H1 (cell line): Measurements from ENCODE around the gene KLRB1. TPM values are rescaled to one million over a fixed set of nuclear protein-coding genes. Genes with fewer than 3 reads are reported as not detected.

Source experiments
- CTCF ChIA-PET: fragments of 300-600 bp; sonication (Branson Sonifier 250); formaldehyde crosslinking; loops from one replicate; lab custom pipeline; 2021; ENCODE audit not compliant: partially characterized antibody; lab: Charles Lee
- POLR2A ChIA-PET: fragments of 300-600 bp; sonication (Branson Sonifier 250); formaldehyde crosslinking; loops from one replicate; lab custom pipeline; 2021; ENCODE audit warnings: inconsistent platforms; ENCODE audit not compliant: partially characterized antibody; lab: Charles Lee
- DNase-seq, 2 experiments: peaks; one replicate each; pipeline versions ENCODE4 v3.0.0 to v3.0.0-alpha.2; 2010 to 2022; ENCODE audit warnings: low spot score in 2 of 2, low read depth in 1 of 2, mixed read lengths in 1 of 2
- FAIRE-seq: peaks from 2 replicates; lab custom pipeline; 2011; peaks lifted over from hg19 to GRCh38; lab: Jason Lieb, UNC
- H2AFZ ChIP-seq: 2 replicates; pipeline ENCODE4 v1.8.1; 2012; ENCODE audit warnings: low read length, inconsistent platforms
- H2AK5ac ChIP-seq: 2 replicates; pipeline ENCODE4 v1.6.1; 2013; ENCODE audit warnings: low read depth, low read length
- H2BK120ac ChIP-seq: replicated peaks from 2 replicates; pipeline ENCODE3; 2013; ENCODE audit warnings: low read depth, low read length, inconsistent platforms
- H2BK12ac ChIP-seq: 2 replicates; pipeline ENCODE4 v1.6.1; 2013; ENCODE audit warnings: low read depth, low read length
- H2BK15ac ChIP-seq: 2 replicates; pipeline ENCODE4 v1.6.1; 2013; ENCODE audit warnings: low read length
- H2BK20ac ChIP-seq: 2 replicates; pipeline ENCODE4 v1.6.1; 2013; ENCODE audit warnings: low read length
- H2BK5ac ChIP-seq: 2 replicates; pipeline ENCODE4 v1.6.1; 2013; ENCODE audit warnings: low read depth, low read length
- H3K14ac ChIP-seq: 2 replicates; pipeline ENCODE4 v1.6.1; 2013; ENCODE audit warnings: inconsistent platforms; ENCODE audit not compliant: insufficient read length
- H3K18ac ChIP-seq: 2 replicates; pipeline ENCODE4 v1.6.1; 2013; ENCODE audit warnings: low read length; ENCODE audit errors: extremely low read depth
- H3K23ac ChIP-seq: 2 replicates; pipeline ENCODE4 v1.6.1; 2013; ENCODE audit warnings: inconsistent platforms; ENCODE audit not compliant: insufficient read length
- H3K23me2 ChIP-seq: 2 replicates; pipeline ENCODE4 v1.6.1; 2013; ENCODE audit warnings: low read depth, low read length
- H3K27ac ChIP-seq: 2 replicates; pipeline ENCODE4 v1.6.1; 2011; ENCODE audit warnings: low read depth, low read length, inconsistent platforms
- H3K27me3 ChIP-seq, 4 experiments: replicated peaks in 1 of 4; 1 replicate in 1 of 4; 2 replicates in 3 of 4; pipeline versions ENCODE4 v1.6.1 to v1.8.1; 2011 to 2013; ENCODE audit warnings: low read length in 3 of 4, mild to moderate bottlenecking in 3 of 4, inconsistent platforms in 2 of 4, mixed read lengths in 2 of 4, moderate library complexity in 1 of 4; ENCODE audit not compliant: control insufficient read depth in 3 of 4, insufficient read depth in 3 of 4; ENCODE audit errors: extremely low read depth in 1 of 4
- H3K36me3 ChIP-seq, 4 experiments: 2 replicates each; pipeline versions ENCODE4 v1.6.1 to v1.8.1; 2011 to 2013; ENCODE audit warnings: mild to moderate bottlenecking in 4 of 4, low read length in 3 of 4, moderate library complexity in 2 of 4, control low read depth in 1 of 4, inconsistent platforms in 1 of 4; ENCODE audit not compliant: insufficient read depth in 4 of 4, control insufficient read depth in 2 of 4
- H3K4ac ChIP-seq: replicated peaks from 2 replicates; pipeline ENCODE3; 2013; ENCODE audit warnings: low read length, low read depth, mixed read lengths, inconsistent platforms; ENCODE audit not compliant: insufficient read length
- H3K4me1 ChIP-seq, 4 experiments: replicated peaks in 1 of 4; 1 replicate in 1 of 4; 2 replicates in 3 of 4; pipeline versions ENCODE4 v1.6.1 to v1.8.1; 2011 to 2013; ENCODE audit warnings: low read length in 3 of 4, inconsistent platforms in 2 of 4, mixed read lengths in 1 of 4; ENCODE audit not compliant: insufficient read depth in 4 of 4, control insufficient read depth in 3 of 4
- H3K4me2 ChIP-seq, 2 experiments: 2 replicates each; pipeline versions ENCODE4 v1.6.1 to v1.8.1; 2011 to 2013; ENCODE audit warnings: low read depth in 2 of 2, low read length in 2 of 2, control low read depth in 1 of 2, inconsistent platforms in 1 of 2, mild to moderate bottlenecking in 1 of 2; ENCODE audit not compliant: insufficient read depth in 1 of 2
- H3K4me3 ChIP-seq, 4 experiments: fragments of 200-600, 300-600 bp in 1 of 4; sonication (generic), shearing (Covaris generic), sonication (Bioruptor Twin) in 1 of 4; 2 replicates each; pipeline versions ENCODE4 v1.5.1 to v1.8.1; 2011 to 2016; ENCODE audit warnings: low read length in 4 of 4, low read depth in 3 of 4, control low read depth in 2 of 4, inconsistent platforms in 2 of 4, mild to moderate bottlenecking in 2 of 4, mixed read lengths in 1 of 4, moderate library complexity in 1 of 4; ENCODE audit not compliant: insufficient read depth in 2 of 4; ENCODE audit errors: extremely low read depth in 1 of 4
- H3K56ac ChIP-seq: replicated peaks from 2 replicates; pipeline ENCODE3; 2013; ENCODE audit warnings: low read depth, mild to moderate bottlenecking, mixed read lengths, low read length, inconsistent platforms; ENCODE audit not compliant: insufficient read length
- H3K79me1 ChIP-seq: 2 replicates; pipeline ENCODE4 v1.6.1; 2013; ENCODE audit warnings: low read depth, low read length, control low read depth
- H3K79me2 ChIP-seq, 2 experiments: 2 replicates each; pipeline versions ENCODE4 v1.6.1 to v1.8.1; 2012 to 2013; ENCODE audit warnings: low read length in 2 of 2, mild to moderate bottlenecking in 2 of 2, inconsistent platforms in 1 of 2; ENCODE audit not compliant: insufficient read depth in 2 of 2, control insufficient read depth in 1 of 2
- H3K9ac ChIP-seq, 4 experiments: replicated peaks in 1 of 4; 1 replicate in 1 of 4; 2 replicates in 3 of 4; pipeline versions ENCODE4 v1.6.1 to v1.8.1; 2011 to 2013; ENCODE audit warnings: low read depth in 3 of 4, low read length in 3 of 4, control low read depth in 2 of 4, mild to moderate bottlenecking in 2 of 4, moderate library complexity in 2 of 4, inconsistent platforms in 1 of 4; ENCODE audit errors: extremely low read depth in 1 of 4
- H3K9me3 ChIP-seq, 2 experiments: 2 replicates each; pipeline versions ENCODE4 v1.6.1 to v1.8.1; 2012 to 2013; ENCODE audit warnings: mild to moderate bottlenecking in 2 of 2, moderate library complexity in 2 of 2, control low read depth in 1 of 2, inconsistent platforms in 1 of 2, low read depth in 1 of 2, low read length in 1 of 2, mixed read lengths in 1 of 2; ENCODE audit not compliant: insufficient read depth in 2 of 2
- H4K20me1 ChIP-seq, 2 experiments: replicated peaks in 1 of 2; 2 replicates each; pipeline versions ENCODE3 to v1.8.1; 2011 to 2013; ENCODE audit warnings: inconsistent platforms in 2 of 2, low read length in 2 of 2, mild to moderate bottlenecking in 1 of 2; ENCODE audit not compliant: insufficient read depth in 2 of 2, control insufficient read depth in 1 of 2
- H4K5ac ChIP-seq: 2 replicates; pipeline ENCODE4 v1.6.1; 2013; ENCODE audit warnings: low read length, low read depth, mixed read lengths, inconsistent platforms; ENCODE audit not compliant: insufficient read length
- H4K8ac ChIP-seq: 2 replicates; pipeline ENCODE4 v1.8.0; 2013; ENCODE audit warnings: mild to moderate bottlenecking, moderate library complexity, low read length, inconsistent platforms; ENCODE audit not compliant: insufficient read depth; ENCODE audit errors: extremely low read depth
- H4K91ac ChIP-seq: replicated peaks from 2 replicates; pipeline ENCODE3; 2013; ENCODE audit warnings: low read length, mixed read lengths, inconsistent platforms; ENCODE audit not compliant: insufficient read length
- GABPA ChIP-seq: IDR thresholded peaks from 2 replicates; pipeline ENCODE4 v1.6.1; 2011; ENCODE audit warnings: mild to moderate bottlenecking, low read length, moderate library complexity, borderline replicate concordance; ENCODE audit not compliant: insufficient read depth
- PHF8 ChIP-seq: fragments of 200-600 bp; sonication (generic); conservative IDR thresholded peaks from 2 replicates; pipeline ENCODE4 v1.7.1; 2012; ENCODE audit warnings: low read depth, mild to moderate bottlenecking, inconsistent platforms, low read length, moderate library complexity
- RNF2 ChIP-seq: fragments of 200-900, 300-1000 bp; sonication (generic); IDR thresholded peaks from 2 replicates; pipeline ENCODE4 v1.7.1; 2016; ENCODE audit warnings: borderline replicate concordance, low read depth, mild to moderate bottlenecking, antibody characterized with exemption, low read length; ENCODE audit not compliant: poor library complexity, severe bottlenecking; ENCODE audit errors: missing control alignments
- SP4 ChIP-seq: IDR thresholded peaks from 2 replicates; pipeline ENCODE4 v1.6.1; 2012; ENCODE audit warnings: low read length, inconsistent platforms
- SUZ12 ChIP-seq: fragments of 200-600 bp; sonication (generic); IDR thresholded peaks from 2 replicates; pipeline ENCODE4 v1.6.1; 2012; ENCODE audit warnings: mild to moderate bottlenecking, inconsistent platforms, low read length, moderate library complexity, mixed read lengths
- TBP ChIP-seq: IDR thresholded peaks from 2 replicates; pipeline ENCODE4 v1.6.1; 2011; ENCODE audit warnings: low read depth, low read length, improper control_type of control experiment
- WGBS, 2 experiments: shearing (Covaris generic) in 1 of 2; methylation state at CpG; one replicate each; pipeline versions ENCODE4 v1.1.6 to v1.1.7; 2013 to 2015; ENCODE audit warnings: low lambda C conversion rate in 2 of 2, mixed read lengths in 2 of 2, inconsistent platforms in 1 of 2, low coverage in 1 of 2, missing lambda C conversion rate in 1 of 2; ENCODE audit not compliant: insufficient replicate concordance in 2 of 2, insufficient coverage in 1 of 2, insufficient read length in 1 of 2; ENCODE audit errors: extremely low coverage in 1 of 2, missing lambda C conversion rate in 1 of 2; 5-methylcytosine and 5-hydroxymethylcytosine counted together
- polyA plus RNA-seq, 7 experiments: library from polyadenylated mRNA; depleted of rRNA in 3 of 7; stranded (reverse) in 5 of 7; unstranded in 2 of 7; fragments of >200 nt in 5 of 7; fragments of 200-250 nt in 2 of 7; gene quantifications; 1 replicate in 5 of 7; 2 replicates in 1 of 7; 4 replicates in 1 of 7; pipeline versions ENCODE4 v1.2.1 to v1.2.3, GENCODE V29; 2011 to 2013; ENCODE audit warnings: missing spikeins in 2 of 7, mixed read lengths in 2 of 7
- total RNA-seq: library from RNA; stranded (reverse); fragmentation: NEBNext Ultra II Directional; extraction: Animal tissue kit (Norgen Biotek cat#: 25700); gene quantifications from 2 replicates; pipeline ENCODE4 v1.2.1, GENCODE V29; 2021

The KLRB1 gene
- total and polyA plus RNA-seq, 2 of the 8 experiments (the other 6 are each of a cell fraction or from before 2014, with no cell fraction given), result not detected

GRCh38 chr12:9617124-9617523, 9.4 kb upstream of the KLRB1 start:
- DNase-seq, result no peak
- FAIRE-seq, result no peak
- H2AFZ ChIP-seq, result no peak overlapping the region
- POLR2A ChIA-PET, result no interaction called here
- no peak overlapping the region for H3K27ac ChIP-seq
- H2BK12ac ChIP-seq, result no peak overlapping the region
- no peak overlapping the region for H3K23ac ChIP-seq
- no peak overlapping the region for H3K14ac ChIP-seq
- H3K36me3 ChIP-seq, result no peaks in the 10 kb centered on the region; a peak in 1 of 8 replicates
- no peak overlapping the region for H2BK15ac ChIP-seq
- no peak overlapping the region for H2BK120ac ChIP-seq
- 96% methylated on average over 6 of the region's 6 CpGs; no CpG with 5 or more reads in 1 of the 2 experiments for WGBS, 2 experiments
- no peak overlapping the region for H4K8ac ChIP-seq
- H4K20me1 ChIP-seq, result no peaks in the 10 kb centered on the region
- no peaks in the 10 kb centered on the region for H3K9me3 ChIP-seq
- no peak for TF ChIP-seq TBP
- no peak for TF ChIP-seq RNF2
- no peak for TF ChIP-seq GABPA
- no peak for TF ChIP-seq SP4
- TF ChIP-seq PHF8, result no peak
- TF ChIP-seq SUZ12, result no peak
- no peaks in the 10 kb centered on the region for H3K79me2 ChIP-seq
- no peak overlapping the region for H4K91ac ChIP-seq
- H3K23me2 ChIP-seq, result no peaks in the 10 kb centered on the region
- no peak overlapping the region for H3K56ac ChIP-seq
- H3K4me2 ChIP-seq, result no peak overlapping the region
- no peak overlapping the region for H2AK5ac ChIP-seq
- H3K4ac ChIP-seq, result no peak overlapping the region
- no peak overlapping the region for H3K4me3 ChIP-seq
- no peak overlapping the region for H3K18ac ChIP-seq
- no peak overlapping the region for H2BK20ac ChIP-seq
- H3K27me3 ChIP-seq, result no peaks in the 10 kb centered on the region
- H4K5ac ChIP-seq, result no peak overlapping the region
- no peaks in the 10 kb centered on the region for H3K4me1 ChIP-seq
- no peak overlapping the region for H3K9ac ChIP-seq
- H2BK5ac ChIP-seq, result no peak overlapping the region
- CTCF ChIA-PET, result no interaction called here
- H3K79me1 ChIP-seq, result no peaks in the 10 kb centered on the region
